HepG2 (cell line): ENCODE results near the gene SLC22A23. TPM values are rescaled to one million over a fixed set of nuclear protein-coding genes. Genes with fewer than 3 reads are reported as not detected.
A peak's percentile ranks its signal among the peaks of the same experiment; 100 is the strongest.

ENCODE experiments used
- AFF4 ChIP-seq: sonication (generic); formaldehyde crosslinking; IDR thresholded peaks from 2 replicates; pipeline ENCODE4 v1.4.0; 2020; ENCODE audit warnings: missing genetic modification reagents
- RCOR2 ChIP-seq: IDR thresholded peaks from 2 replicates; pipeline ENCODE4 v1.6.1; 2016; ENCODE audit warnings: missing biosample characterization, missing genetic modification reagents
- ZNF142 ChIP-seq: sonication (generic); formaldehyde crosslinking; IDR thresholded peaks from 2 replicates; pipeline ENCODE4 v1.4.0; 2020; ENCODE audit warnings: missing genetic modification reagents
- ZNF276 ChIP-seq: sonication (generic); formaldehyde crosslinking; IDR thresholded peaks from 2 replicates; pipeline ENCODE4 v1.4.0; 2020; ENCODE audit warnings: mild to moderate bottlenecking, low read depth, missing genetic modification reagents
- polyA plus RNA-seq, 8 experiments: library from polyadenylated mRNA; depleted of rRNA in 3 of 8; stranded (reverse) in 7 of 8; unstranded in 1 of 8; fragments of >200 nt; fragmentation: Illumina TruSeq in 4 of 8; extraction: Trizol in 4 of 8; gene quantifications; 2 replicates each; pipeline versions ENCODE4 v1.2.1 to v1.2.3, GENCODE V29; 2011 to 2016; ENCODE audit warnings: low read depth in 4 of 8, missing spikeins in 1 of 8, mixed read lengths in 1 of 8; ENCODE audit not compliant: insufficient read depth in 1 of 8
- total RNA-seq, 5 experiments: library from RNA; depleted of rRNA; stranded (reverse); fragments of >200 nt; fragmentation: Illumina TruSeq; extraction: Trizol; gene quantifications; 2 replicates each; pipeline ENCODE4 v1.2.3, GENCODE V29; 2016; ENCODE audit warnings: low read depth in 1 of 5
- TF ChIP-seq, protein P1 (sequence below): sonication (generic); formaldehyde crosslinking; IDR thresholded peaks from 2 replicates; pipeline ENCODE4 v1.5.1; 2020; ENCODE audit warnings: missing genetic modification reagents, mild to moderate bottlenecking, borderline replicate concordance
- TF ChIP-seq, protein P2 (sequence below): sonication (generic); formaldehyde crosslinking; IDR thresholded peaks from 2 replicates; pipeline ENCODE4 v1.5.1; 2020; ENCODE audit warnings: missing genetic modification reagents, mild to moderate bottlenecking, borderline replicate concordance
- TF ChIP-seq, protein P3 (sequence below): IDR thresholded peaks from 2 replicates; pipeline ENCODE4 v1.6.1; 2016
- TF ChIP-seq, protein P4 (sequence below): sonication (generic); formaldehyde crosslinking; IDR thresholded peaks from 2 replicates; pipeline ENCODE4 v1.4.0; 2020; ENCODE audit warnings: missing genetic modification reagents

SLC22A23 gene
- total and polyA plus RNA-seq, 2 of the 13 experiments (the other 11 are each of a cell fraction or from before 2014, with no cell fraction given): 11.8 to 17.5 TPM

DNA sequence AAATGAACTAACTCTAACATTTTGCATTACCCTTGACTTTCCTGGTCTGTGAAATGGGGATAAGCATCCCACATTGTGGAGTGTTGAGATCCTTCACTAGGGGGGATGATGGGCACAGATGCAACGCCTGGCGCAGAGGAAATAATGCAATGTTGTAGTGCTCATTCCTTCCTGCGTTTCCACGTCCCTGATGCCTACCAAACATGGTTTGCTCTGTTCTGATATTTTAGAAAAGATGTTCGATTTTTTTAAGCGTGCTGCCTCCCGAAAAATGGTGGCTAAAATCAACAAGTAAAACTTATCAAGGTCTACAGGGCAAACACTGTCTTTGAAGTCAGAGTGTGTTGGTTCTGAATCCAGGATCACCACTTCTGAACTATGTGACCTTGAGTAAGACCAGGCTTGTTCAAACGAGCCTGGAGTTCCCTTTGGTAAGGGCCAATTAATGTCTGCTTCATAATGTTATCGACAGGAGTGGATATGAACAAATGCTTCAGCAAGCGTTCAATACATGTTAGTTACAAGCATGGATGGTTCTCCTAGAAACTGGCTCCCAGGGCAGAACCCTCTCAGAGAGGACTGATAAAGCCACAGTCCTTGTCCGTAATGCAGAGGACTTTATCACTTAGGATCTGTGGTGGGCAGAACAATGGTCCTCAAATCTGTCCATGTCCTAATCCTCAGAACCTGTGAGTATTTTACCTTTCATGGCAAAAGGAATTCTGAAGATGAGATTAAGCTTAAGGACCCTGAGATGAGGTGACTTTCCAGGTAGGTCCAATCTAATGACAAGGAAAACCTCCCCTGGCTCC, 44.7 kb downstream of the SLC22A23 start (continued):
- no peak for TF ChIP-seq AFF4 (CRISPR knock-in tag)
- TF ChIP-seq, protein P1, sequence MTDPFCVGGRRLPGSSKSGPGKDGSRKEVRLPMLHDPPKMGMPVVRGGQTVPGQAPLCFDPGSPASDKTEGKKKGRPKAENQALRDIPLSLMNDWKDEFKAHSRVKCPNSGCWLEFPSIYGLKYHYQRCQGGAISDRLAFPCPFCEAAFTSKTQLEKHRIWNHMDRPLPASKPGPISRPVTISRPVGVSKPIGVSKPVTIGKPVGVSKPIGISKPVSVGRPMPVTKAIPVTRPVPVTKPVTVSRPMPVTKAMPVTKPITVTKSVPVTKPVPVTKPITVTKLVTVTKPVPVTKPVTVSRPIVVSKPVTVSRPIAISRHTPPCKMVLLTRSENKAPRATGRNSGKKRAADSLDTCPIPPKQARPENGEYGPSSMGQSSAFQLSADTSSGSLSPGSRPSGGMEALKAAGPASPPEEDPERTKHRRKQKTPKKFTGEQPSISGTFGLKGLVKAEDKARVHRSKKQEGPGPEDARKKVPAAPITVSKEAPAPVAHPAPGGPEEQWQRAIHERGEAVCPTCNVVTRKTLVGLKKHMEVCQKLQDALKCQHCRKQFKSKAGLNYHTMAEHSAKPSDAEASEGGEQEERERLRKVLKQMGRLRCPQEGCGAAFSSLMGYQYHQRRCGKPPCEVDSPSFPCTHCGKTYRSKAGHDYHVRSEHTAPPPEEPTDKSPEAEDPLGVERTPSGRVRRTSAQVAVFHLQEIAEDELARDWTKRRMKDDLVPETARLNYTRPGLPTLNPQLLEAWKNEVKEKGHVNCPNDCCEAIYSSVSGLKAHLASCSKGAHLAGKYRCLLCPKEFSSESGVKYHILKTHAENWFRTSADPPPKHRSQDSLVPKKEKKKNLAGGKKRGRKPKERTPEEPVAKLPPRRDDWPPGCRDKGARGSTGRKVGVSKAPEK (CRISPR knock-in tag): no peak
- TF ChIP-seq, protein P2, sequence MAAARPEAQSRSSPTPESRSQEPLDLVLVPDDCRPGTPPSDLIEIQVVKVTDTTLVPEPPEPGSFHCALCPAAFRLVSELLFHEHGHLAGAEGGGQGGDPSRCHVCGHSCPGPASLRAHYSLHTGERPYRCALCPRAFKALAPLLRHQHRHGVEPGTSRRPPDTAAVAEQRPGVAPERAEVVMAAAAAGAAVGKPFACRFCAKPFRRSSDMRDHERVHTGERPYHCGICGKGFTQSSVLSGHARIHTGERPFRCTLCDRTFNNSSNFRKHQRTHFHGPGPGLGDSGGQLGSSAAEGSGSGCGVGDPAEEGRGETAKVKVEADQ (CRISPR knock-in tag): no peak
- TF ChIP-seq, protein P3, sequence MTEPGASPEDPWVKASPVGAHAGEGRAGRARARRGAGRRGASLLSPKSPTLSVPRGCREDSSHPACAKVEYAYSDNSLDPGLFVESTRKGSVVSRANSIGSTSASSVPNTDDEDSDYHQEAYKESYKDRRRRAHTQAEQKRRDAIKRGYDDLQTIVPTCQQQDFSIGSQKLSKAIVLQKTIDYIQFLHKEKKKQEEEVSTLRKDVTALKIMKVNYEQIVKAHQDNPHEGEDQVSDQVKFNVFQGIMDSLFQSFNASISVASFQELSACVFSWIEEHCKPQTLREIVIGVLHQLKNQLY: no peak
- no peak for TF ChIP-seq ZNF142 (CRISPR knock-in tag)
- TF ChIP-seq ZNF276 (CRISPR knock-in tag): no peak
- TF ChIP-seq RCOR2 (CRISPR knock-in tag): peak; percentile 56; the same call in 1 of the 2 replicates
- TF ChIP-seq, protein P4, sequence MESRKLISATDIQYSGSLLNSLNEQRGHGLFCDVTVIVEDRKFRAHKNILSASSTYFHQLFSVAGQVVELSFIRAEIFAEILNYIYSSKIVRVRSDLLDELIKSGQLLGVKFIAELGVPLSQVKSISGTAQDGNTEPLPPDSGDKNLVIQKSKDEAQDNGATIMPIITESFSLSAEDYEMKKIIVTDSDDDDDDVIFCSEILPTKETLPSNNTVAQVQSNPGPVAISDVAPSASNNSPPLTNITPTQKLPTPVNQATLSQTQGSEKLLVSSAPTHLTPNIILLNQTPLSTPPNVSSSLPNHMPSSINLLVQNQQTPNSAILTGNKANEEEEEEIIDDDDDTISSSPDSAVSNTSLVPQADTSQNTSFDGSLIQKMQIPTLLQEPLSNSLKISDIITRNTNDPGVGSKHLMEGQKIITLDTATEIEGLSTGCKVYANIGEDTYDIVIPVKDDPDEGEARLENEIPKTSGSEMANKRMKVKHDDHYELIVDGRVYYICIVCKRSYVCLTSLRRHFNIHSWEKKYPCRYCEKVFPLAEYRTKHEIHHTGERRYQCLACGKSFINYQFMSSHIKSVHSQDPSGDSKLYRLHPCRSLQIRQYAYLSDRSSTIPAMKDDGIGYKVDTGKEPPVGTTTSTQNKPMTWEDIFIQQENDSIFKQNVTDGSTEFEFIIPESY (CRISPR knock-in tag): peak; percentile 57
